Measurements from ENCODE around the gene CFAP74. TPM values are rescaled to one million over a fixed set of nuclear protein-coding genes. Genes with fewer than 3 reads are reported as not detected.

CFAP74 gene
- total RNA-seq, 1 experiment from 2014 or later, result not detected

DNA sequence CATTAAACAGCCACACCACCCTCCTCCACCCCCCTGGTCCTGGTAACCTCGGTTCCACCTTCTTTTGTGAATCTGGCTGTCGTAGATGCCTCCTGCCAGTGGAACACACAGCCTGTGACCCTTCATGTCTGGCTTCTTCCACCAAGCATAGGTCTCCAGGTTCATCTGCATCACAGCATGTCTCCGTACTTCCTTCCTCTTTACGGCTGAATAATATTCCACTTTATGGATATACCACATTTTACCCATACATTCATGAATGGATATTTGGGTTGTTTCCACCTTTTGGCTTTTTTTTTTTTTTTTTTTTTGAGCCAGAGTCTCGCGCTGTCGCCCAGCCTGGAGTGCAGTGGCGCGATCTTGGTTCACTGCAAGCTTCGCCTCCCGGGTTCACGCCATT lies 100.4 kb downstream of the CFAP74 start:
- Histone ChIP-seq H3K9me2 (replicated peaks; ENCODE audit: low read length) (no peaks in the 10 kb centered on the region), H3K4me2 (ENCODE audit: low read length) (no peak overlapping the region), H4K20me1 (ENCODE audit: low read length) (no peaks in the 10 kb centered on the region), H3K79me2 (ENCODE audit: low read length) (no peaks in the 10 kb centered on the region), H3K9me3 (ENCODE audit: low read length) (no peaks in the 10 kb centered on the region), H3K27ac (ENCODE audit: low read length) (no peak overlapping the region), H3K36me3 (ENCODE audit: low read depth, low read length) (no peaks in the 10 kb centered on the region), H3K4me3 (ENCODE audit: low read length) (no peak overlapping the region), H2AFZ (ENCODE audit: low read length) (no peak overlapping the region), H3K4me1 (ENCODE audit: insufficient read depth, low read length) (peaks cover 3% of the 10 kb centered on the region; the same call in 1 of the 2 replicates), H3K27me3 (ENCODE audit: low read length) (no peaks in the 10 kb centered on the region), H3K9ac (ENCODE audit: low read length) (no peak overlapping the region), H3F3A (ENCODE audit: low read length, unreplicated experiment) (no peaks in the 10 kb centered on the region)
- ChIA-PET POLR2A (ENCODE audit: unreplicated experiment) (no interaction called here), CTCF (no interaction called here)
- no TSS peak for BruUV-seq (replicated peaks)
- intact Hi-C loops (cut with micrococcal nuclease), result loop anchor here (10.0 kb wide), 1 partner anchor 218 kb away; no protein-coding TSS in a partner anchor
- TF ChIP-seq EZH2 (IDR thresholded peaks at IDR 0.05; ENCODE audit: low read length, unreplicated experiment), result no peak
- DNase-seq (no peak), ATAC-seq (no peak)

DNA sequence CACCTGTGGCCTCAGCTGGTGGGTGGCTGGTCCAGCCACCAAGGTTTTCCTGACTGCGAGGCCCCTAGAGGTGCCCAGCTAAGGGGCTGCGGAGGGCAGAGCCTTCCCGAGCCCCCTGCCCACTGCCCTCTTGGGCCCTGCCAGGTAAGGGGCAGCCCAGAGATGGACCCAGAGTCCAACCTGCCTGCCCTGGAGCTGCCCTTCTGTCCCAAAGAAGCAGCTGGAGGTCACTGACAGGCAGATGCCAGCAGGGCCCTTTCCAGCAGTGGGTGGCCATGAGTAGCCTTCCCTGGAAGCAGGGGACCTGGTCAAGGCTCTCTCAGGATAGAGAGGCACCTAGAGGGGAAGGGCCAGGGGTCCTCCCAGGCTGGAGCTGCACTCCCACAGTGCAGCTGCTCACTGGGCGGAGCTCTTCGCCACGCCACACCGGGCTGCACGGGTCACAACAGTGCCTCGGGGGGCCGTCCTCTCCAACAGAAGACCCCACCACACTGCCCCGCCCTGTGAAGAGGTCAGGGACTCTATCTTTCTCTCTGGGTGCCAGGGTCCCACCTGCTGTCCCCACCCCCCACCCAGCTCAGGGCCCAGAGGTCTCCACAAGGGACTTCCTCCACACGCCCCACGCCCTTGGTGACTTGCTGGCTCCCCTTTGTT lies 101.8 kb downstream of the CFAP74 start:
- H3K9me2 ChIP-seq (replicated peaks; ENCODE audit: low read length), result no peaks in the 10 kb centered on the region
- CTCF ChIA-PET, result no interaction called here
- DNase-seq (no peak), ATAC-seq (no peak)
- no peaks in the 10 kb centered on the region for H3K9me3 ChIP-seq (ENCODE audit: low read length)
- H3K27me3 ChIP-seq (ENCODE audit: low read length), result no peaks in the 10 kb centered on the region
- no peak overlapping the region for H3K4me3 ChIP-seq (ENCODE audit: low read length)
- no peak overlapping the region for H3K27ac ChIP-seq (ENCODE audit: low read length)
- H3K4me1 ChIP-seq (ENCODE audit: insufficient read depth, low read length), result peaks cover 4% of the 10 kb centered on the region; the same call in 1 of the 2 replicates
- H3K9ac ChIP-seq (ENCODE audit: low read length), result no peak overlapping the region
- no peak overlapping the region for H2AFZ ChIP-seq (ENCODE audit: low read length)
- no peaks in the 10 kb centered on the region for H4K20me1 ChIP-seq (ENCODE audit: low read length)
- TF ChIP-seq EZH2phosphoT487 (IDR thresholded peaks at IDR 0.05; ENCODE audit: borderline replicate concordance, low read length), result no peak
- TF ChIP-seq EZH2 (IDR thresholded peaks at IDR 0.05; ENCODE audit: low read length, unreplicated experiment), result no peak
- TF ChIP-seq, protein P1, sequence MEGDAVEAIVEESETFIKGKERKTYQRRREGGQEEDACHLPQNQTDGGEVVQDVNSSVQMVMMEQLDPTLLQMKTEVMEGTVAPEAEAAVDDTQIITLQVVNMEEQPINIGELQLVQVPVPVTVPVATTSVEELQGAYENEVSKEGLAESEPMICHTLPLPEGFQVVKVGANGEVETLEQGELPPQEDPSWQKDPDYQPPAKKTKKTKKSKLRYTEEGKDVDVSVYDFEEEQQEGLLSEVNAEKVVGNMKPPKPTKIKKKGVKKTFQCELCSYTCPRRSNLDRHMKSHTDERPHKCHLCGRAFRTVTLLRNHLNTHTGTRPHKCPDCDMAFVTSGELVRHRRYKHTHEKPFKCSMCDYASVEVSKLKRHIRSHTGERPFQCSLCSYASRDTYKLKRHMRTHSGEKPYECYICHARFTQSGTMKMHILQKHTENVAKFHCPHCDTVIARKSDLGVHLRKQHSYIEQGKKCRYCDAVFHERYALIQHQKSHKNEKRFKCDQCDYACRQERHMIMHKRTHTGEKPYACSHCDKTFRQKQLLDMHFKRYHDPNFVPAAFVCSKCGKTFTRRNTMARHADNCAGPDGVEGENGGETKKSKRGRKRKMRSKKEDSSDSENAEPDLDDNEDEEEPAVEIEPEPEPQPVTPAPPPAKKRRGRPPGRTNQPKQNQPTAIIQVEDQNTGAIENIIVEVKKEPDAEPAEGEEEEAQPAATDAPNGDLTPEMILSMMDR (conservative IDR thresholded peaks at IDR 0.05; ENCODE audit: low read depth, low read length), result no peak
- intact Hi-C loops (cut with micrococcal nuclease), result loop anchor here (10.0 kb wide), 1 partner anchor 217 kb away; no protein-coding TSS in a partner anchor
- no TSS peak for BruUV-seq (replicated peaks)
- no peaks in the 10 kb centered on the region for H3F3A ChIP-seq (ENCODE audit: low read length, unreplicated experiment)
- no peaks in the 10 kb centered on the region for H3K79me2 ChIP-seq (ENCODE audit: low read length)
- H3K36me3 ChIP-seq (ENCODE audit: low read depth, low read length), result no peaks in the 10 kb centered on the region
- POLR2A ChIA-PET (ENCODE audit: unreplicated experiment), result no interaction called here
- H3K4me2 ChIP-seq (ENCODE audit: low read length), result no peak overlapping the region

DNA sequence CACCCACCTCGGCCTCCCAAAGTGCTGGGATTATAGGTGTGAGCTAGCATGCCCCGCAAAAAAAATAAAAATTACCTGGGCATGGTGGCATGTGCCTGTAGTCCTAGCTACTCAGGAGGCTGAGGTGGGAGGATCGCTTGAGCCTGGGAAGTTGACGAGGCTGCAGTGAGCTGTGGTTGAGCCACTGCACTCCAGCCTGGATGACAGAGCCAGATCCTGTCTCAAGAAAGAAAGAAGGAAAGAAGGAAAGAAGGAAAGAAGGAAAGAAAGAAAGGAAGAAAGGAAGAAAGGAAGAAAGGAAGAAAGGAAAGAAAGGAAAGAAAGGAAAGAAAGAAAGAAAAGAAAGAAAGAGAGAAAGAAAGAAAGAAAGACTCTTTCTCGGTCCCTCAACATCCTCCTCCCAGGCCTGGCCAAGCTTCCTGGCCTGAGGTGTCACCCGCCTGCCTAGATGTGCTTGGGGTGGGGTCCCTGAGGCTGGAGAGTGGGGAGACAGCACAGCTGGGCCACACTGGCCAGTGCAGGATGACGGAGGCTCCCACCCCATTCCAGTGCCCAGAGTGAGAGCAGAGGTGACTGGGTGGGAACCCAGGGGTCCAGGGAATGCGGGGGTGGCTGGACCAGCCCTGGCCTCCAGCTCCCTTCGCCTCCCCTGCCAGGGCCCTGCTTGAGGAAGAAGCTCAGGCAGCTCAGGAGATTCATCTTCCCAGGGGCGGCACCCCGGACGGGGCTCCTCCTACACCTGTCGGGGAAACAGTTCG lies 102.5 kb downstream of the CFAP74 start:
- no TSS peak for BruUV-seq (replicated peaks)
- Histone ChIP-seq H3K4me2 (ENCODE audit: low read length) (no peak overlapping the region), H2AFZ (ENCODE audit: low read length) (no peak overlapping the region), H3K79me2 (ENCODE audit: low read length) (no peaks in the 10 kb centered on the region), H3K9me3 (ENCODE audit: low read length) (no peaks in the 10 kb centered on the region), H3K4me3 (ENCODE audit: low read length) (no peak overlapping the region), H3K9me2 (replicated peaks; ENCODE audit: low read length) (no peaks in the 10 kb centered on the region), H3K36me3 (ENCODE audit: low read depth, low read length) (no peaks in the 10 kb centered on the region), H3K27ac (ENCODE audit: low read length) (no peak overlapping the region), H4K20me1 (ENCODE audit: low read length) (no peaks in the 10 kb centered on the region), H3K4me1 (ENCODE audit: insufficient read depth, low read length) (peaks cover 4% of the 10 kb centered on the region; the same call in 1 of the 2 replicates), H3K27me3 (ENCODE audit: low read length) (no peaks in the 10 kb centered on the region), H3F3A (ENCODE audit: low read length, unreplicated experiment) (no peaks in the 10 kb centered on the region), H3K9ac (ENCODE audit: low read length) (no peak overlapping the region)
- no peak for TF ChIP-seq EZH2phosphoT487 (IDR thresholded peaks at IDR 0.05; ENCODE audit: borderline replicate concordance, low read length)
- TF ChIP-seq, protein P1 (conservative IDR thresholded peaks at IDR 0.05; ENCODE audit: low read depth, low read length), result no peak
- TF ChIP-seq EZH2 (IDR thresholded peaks at IDR 0.05; ENCODE audit: low read length, unreplicated experiment), result no peak
- ChIA-PET POLR2A (ENCODE audit: unreplicated experiment) (interaction anchor here (0.7 kb wide), 1 partner anchor 9 kb away, joined by 47 read pairs; no protein-coding TSS in a partner anchor), CTCF (no interaction called here)
- ATAC-seq, result no peak
- intact Hi-C loops (cut with micrococcal nuclease), result loop anchor here (10.0 kb wide), 1 partner anchor 216 kb away; no protein-coding TSS in a partner anchor
- no peak for DNase-seq

Data from PC-3 (cell line).